ENCODE results near the gene SLC16A8.
A peak's percentile ranks its signal among the peaks of the same experiment; 100 is the strongest.

SLC16A8 gene

DNA sequence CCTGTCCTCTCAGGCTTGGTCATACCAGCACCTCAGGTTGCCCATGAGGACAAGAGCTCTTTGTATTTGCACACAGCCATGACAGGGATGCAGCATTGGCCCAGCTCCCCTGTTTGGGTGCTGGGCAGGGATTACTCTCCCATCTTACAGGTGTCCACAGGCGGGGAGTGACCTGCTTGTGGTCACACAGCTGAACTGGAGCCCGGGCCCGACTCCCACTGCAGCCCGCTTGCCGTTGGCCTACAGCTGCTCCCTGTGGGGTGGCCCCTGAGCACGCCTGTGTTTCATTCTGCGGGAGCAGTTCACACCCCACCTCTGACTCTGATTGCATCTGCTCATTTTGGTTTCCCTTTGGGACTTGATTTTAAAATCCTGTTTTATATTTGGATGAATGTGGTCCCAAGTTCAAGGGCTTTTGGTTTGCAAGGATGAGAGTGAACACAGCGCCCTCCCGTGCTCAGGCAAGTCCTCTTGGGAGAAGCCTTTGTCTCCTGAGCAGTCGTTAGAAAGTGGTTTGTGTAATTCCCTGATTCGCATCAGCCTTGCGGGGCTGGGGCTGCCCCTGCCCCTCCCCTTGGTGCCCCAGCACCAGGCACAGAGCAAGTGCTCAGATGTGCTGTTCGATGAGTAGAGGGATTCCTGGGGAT lies 17.5 kb downstream of the SLC16A8 start:
- Histone ChIP-seq H3K4me3 (no peak overlapping the region), H3K27ac (peak overlapping the region; percentile 52 to 83)
- TF ChIP-seq, protein P1, sequence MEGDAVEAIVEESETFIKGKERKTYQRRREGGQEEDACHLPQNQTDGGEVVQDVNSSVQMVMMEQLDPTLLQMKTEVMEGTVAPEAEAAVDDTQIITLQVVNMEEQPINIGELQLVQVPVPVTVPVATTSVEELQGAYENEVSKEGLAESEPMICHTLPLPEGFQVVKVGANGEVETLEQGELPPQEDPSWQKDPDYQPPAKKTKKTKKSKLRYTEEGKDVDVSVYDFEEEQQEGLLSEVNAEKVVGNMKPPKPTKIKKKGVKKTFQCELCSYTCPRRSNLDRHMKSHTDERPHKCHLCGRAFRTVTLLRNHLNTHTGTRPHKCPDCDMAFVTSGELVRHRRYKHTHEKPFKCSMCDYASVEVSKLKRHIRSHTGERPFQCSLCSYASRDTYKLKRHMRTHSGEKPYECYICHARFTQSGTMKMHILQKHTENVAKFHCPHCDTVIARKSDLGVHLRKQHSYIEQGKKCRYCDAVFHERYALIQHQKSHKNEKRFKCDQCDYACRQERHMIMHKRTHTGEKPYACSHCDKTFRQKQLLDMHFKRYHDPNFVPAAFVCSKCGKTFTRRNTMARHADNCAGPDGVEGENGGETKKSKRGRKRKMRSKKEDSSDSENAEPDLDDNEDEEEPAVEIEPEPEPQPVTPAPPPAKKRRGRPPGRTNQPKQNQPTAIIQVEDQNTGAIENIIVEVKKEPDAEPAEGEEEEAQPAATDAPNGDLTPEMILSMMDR (IDR thresholded peaks at IDR 0.05) = no peak
- no peak for DNase-seq (ENCODE audit: low spot score)

DNA sequence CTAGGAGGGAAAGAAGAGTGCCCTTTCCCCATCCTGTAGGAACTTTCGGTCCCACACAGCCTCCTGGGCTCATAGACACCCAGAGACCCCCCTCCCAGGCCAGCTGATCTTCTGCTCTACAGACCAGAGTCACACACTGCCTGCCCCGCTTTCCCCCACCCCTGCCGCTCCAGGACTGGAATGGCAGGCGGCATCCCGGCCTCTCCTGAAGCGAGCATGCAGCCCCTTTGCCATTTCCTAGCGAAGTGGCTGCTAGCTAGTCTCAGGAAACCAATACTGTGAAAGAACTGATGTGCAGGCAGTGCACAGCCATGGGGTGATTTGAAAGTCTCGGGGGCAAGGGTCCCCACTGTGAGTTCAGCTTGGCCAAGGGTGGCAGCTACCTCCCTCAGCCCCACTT lies 18.4 kb downstream of the SLC16A8 start:
- DNase-seq (ENCODE audit: low spot score) = no peak
- Histone ChIP-seq H3K27ac (no peak overlapping the region), H3K4me3 (no peak overlapping the region)
- TF ChIP-seq, protein P1 (IDR thresholded peaks at IDR 0.05) = no peak

DNA sequence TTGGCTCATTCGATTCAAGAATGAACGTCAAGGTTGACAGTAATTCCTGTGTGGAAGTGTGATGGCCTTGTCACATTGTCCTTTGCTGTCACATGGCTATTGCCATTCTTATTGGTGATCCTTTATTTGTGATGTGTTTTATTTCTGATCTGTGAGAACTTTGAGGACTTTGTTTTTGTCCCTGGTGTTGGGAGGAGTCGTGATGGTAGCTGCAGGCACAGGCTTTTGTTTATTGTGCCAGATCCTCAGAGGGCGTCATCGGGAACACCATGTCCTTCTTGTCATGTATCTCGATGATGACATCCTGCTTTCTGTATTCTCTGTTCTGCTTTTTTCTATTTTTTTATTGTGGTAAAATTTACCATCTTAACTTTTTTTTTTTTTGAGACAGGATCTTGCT lies 21.2 kb downstream of the SLC16A8 start:
- DNase-seq (ENCODE audit: low spot score) = no peak
- H3K4me3 ChIP-seq = no peak overlapping the region
- H3K27ac ChIP-seq = peak overlapping the region in 1 of 2 donors; percentile 76
- TF ChIP-seq, protein P1 (IDR thresholded peaks at IDR 0.05) = no peak

DNA sequence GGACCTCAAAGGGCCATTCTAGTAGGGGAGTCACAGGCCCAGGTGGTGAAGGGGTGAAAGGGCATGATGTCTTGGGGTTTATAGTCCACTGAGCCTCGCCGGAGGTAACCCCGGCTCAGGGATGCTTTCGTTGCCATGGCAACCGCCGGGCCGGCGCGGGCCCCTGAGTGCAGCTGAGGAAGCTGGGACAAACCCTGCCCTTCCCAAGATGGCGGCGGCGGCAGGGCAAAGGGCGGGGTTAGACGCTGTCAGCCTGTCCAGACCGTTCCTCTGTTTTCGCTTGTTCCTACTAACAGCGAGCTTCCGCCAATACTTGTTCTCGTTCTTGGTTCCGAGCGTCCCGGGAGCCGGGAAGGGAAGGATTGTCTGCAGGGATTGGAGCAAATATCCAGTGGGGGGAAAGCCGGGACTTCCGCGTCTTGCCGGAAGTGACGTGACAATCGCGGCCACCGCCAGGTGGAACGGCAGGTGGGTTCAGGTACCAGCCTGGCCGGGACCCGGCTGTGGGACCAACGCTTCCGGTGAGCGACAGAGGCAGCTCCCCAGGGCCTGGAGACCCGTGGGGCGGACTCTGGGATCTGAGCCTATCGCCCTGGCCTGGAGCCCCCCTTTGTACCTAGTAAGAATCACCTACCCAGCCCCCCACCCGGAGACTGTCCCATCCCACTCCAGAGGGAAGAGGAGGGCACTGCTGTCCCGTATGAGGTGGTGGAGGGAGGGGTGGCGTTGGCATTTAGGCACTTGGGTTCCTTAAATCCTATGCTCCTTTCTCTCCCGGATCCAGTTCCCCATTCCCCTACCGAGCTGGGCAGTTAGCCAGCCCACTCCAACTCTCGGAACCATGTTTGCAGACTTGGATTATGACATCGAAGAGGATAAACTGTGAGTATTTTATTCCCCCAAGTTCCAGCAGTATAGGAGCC lies 26.8 kb downstream of the SLC16A8 start, which contains the start of gene PICK1:
PICK1 (plus strand) TSS at position 436 of the 923 bp plus-strand sequence; CDS start at position 842, 406 bp downstream.
- peak within 1 kb of the TSS; percentile 79 for H3K4me3 ChIP-seq
- TF ChIP-seq, protein P1 (IDR thresholded peaks at IDR 0.05) = no peak
- peak within 1 kb of the TSS; percentile 90 to 94 for H3K27ac ChIP-seq
- DNase-seq (ENCODE audit: low spot score) = peak; percentile 95

DNA sequence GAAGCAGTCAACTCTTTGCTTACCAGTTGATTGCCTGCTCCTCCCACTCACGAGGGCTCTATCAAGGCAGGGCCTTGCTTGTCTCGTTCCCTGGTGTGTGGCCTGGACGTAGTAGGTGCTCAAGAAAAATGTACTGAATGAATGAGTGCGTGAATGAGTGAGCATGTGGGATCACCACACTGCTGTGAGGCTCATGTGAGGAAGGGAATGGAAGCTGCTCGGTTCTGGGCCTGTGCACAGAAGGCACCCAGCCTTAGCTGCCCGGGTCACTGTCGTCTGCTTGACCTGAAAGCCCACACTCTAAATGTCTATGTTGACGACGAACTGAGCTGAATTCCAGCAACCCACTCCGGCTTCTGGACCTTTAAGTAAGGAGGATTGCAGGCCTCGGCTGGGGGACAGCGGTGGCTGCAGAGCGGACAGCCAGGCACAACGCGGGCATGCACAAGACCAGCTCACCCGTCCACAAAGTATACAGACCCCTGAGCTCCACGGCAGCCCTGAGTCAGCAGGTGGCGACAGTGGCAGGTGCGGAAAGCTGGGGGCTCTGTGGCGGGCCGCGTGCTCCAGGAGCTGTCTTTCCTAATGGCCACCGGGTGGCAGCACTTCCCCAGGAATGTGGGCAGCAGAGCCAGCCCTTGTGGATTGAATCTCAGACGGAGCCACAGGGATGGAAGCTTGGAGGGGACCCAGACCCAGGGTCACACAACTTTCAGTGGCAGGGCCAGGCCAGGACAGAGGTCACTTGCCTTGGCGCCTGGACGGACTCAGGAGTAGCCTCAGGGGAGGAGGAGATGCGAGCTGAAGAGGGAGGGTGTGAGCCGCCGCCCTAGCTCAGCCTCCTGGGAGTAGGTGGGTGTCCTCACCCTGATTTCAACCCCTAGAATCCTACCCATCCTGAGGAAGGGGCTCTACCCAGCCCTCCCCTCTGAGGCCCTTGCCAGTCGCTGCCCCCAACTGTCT lies 31.8 kb downstream of the SLC16A8 start:
- Histone ChIP-seq H3K27ac (peak overlapping the region in 1 of 2 donors; percentile 29), H3K4me3 (no peak overlapping the region)
- no peak for DNase-seq (ENCODE audit: low spot score)
- TF ChIP-seq, protein P1 (IDR thresholded peaks at IDR 0.05) = peak; percentile 72

DNA sequence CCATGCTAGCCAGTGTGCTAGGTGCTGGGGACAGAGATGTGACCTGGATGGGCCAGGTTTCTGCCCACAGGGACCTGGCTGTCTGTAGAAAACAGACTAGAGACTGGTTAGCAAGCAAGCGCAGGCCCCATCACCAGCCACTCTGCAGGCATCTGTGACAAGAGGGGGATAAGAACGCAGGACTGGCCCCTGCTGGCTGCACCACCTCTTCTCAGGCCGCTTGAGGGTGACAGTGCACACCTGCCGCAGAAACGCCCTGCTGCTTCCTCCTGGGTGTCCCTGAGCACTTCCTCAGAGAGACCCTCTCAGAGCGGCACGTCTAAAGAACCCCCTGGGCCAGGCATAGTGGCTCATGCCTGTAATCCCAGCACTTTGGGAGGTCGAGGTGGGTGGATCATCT lies 32.7 kb downstream of the SLC16A8 start:
- no peak for DNase-seq (ENCODE audit: low spot score)
- H3K27ac ChIP-seq = no peak overlapping the region
- H3K4me3 ChIP-seq = no peak overlapping the region
- TF ChIP-seq, protein P1 (IDR thresholded peaks at IDR 0.05) = no peak
